Measurements from ENCODE around the gene CALML3. TPM values are rescaled to one million over a fixed set of nuclear protein-coding genes. Genes with fewer than 3 reads are reported as not detected.

The CALML3 gene
- total RNA-seq, 3 donors from 2014 or later (not counting 1 experiment from before 2014, with no cell fraction given) = not detected

- ATAC-seq (no peak), DNase-seq (no peak)
- Histone ChIP-seq H3K27ac (ENCODE audit: low read length) (no peak overlapping the region), H3K9me3 (ENCODE audit: control insufficient read depth, insufficient read depth, low read length) (no peaks in the 10 kb centered on the region), H3K4me3 (ENCODE audit: low read length) (no peak overlapping the region), H3K36me3 (ENCODE audit: control insufficient read depth, insufficient read depth, low read length) (no peaks in the 10 kb centered on the region), H3K27me3 (ENCODE audit: control insufficient read depth, insufficient read depth, low read length) (no peaks in the 10 kb centered on the region), H3K4me1 (ENCODE audit: control insufficient read depth, insufficient read depth, low read length) (no peaks in the 10 kb centered on the region)
- intact Hi-C loops (cut with micrococcal nuclease) = no loop called here
- H3K27ac Mint-ChIP-seq = no peak overlapping the region
- no peaks in the 10 kb centered on the region for H3K4me1 Mint-ChIP-seq
- H3K36me3 Mint-ChIP-seq = no peaks in the 10 kb centered on the region
- H3K4me3 Mint-ChIP-seq = no peak overlapping the region
- 93% methylated on average over 27 of the region's 27 CpGs for WGBS (ENCODE audit: insufficient coverage)
- H3K9me3 Mint-ChIP-seq = no peaks in the 10 kb centered on the region
- no peaks in the 10 kb centered on the region for H3K27me3 Mint-ChIP-seq (ENCODE audit: low read depth in 2 of 2)
- no peak for TF ChIP-seq CTCF (IDR thresholded peaks at IDR 0.05)
These were observed 36.2 kb upstream of the CALML3 start for GRCh38 chr10:5488272-5489161.

GRCh38 chr10:5490032-5490431 is 34.7 kb upstream of the CALML3 start:
- WGBS (ENCODE audit: insufficient coverage) = 90% methylated on average over 3 of the region's 4 CpGs
- Mint-ChIP-seq H3K4me3 (no peak overlapping the region), H3K4me1 (no peaks in the 10 kb centered on the region), H3K27ac (no peak overlapping the region), H3K9me3 (no peaks in the 10 kb centered on the region), H3K36me3 (no peaks in the 10 kb centered on the region), H3K27me3 (ENCODE audit: low read depth in 2 of 2) (no peaks in the 10 kb centered on the region)
- Histone ChIP-seq H3K4me1 (ENCODE audit: control insufficient read depth, insufficient read depth, low read length) (no peaks in the 10 kb centered on the region), H3K36me3 (ENCODE audit: control insufficient read depth, insufficient read depth, low read length) (no peaks in the 10 kb centered on the region), H3K27me3 (ENCODE audit: control insufficient read depth, insufficient read depth, low read length) (no peaks in the 10 kb centered on the region), H3K27ac (ENCODE audit: low read length) (no peak overlapping the region), H3K4me3 (ENCODE audit: low read length) (no peak overlapping the region), H3K9me3 (ENCODE audit: control insufficient read depth, insufficient read depth, low read length) (no peaks in the 10 kb centered on the region)
- no peak for TF ChIP-seq CTCF (IDR thresholded peaks at IDR 0.05)
- intact Hi-C loops (cut with micrococcal nuclease) = no loop called here
- no peak for ATAC-seq
- no peak for DNase-seq

- no peak overlapping the region for H3K4me3 Mint-ChIP-seq
- intact Hi-C loops (cut with micrococcal nuclease) = no loop called here
- H3K9me3 Mint-ChIP-seq = no peaks in the 10 kb centered on the region
- H3K9me3 ChIP-seq (ENCODE audit: control insufficient read depth, insufficient read depth, low read length) = no peaks in the 10 kb centered on the region
- no peak for ATAC-seq
- no peak overlapping the region for H3K4me3 ChIP-seq (ENCODE audit: low read length)
- H3K27me3 ChIP-seq (ENCODE audit: control insufficient read depth, insufficient read depth, low read length) = no peaks in the 10 kb centered on the region
- no peaks in the 10 kb centered on the region for H3K4me1 Mint-ChIP-seq
- H3K27ac Mint-ChIP-seq = no peak overlapping the region
- 80% methylated on average over 10 of the region's 10 CpGs for WGBS (ENCODE audit: insufficient coverage)
- no peak for DNase-seq
- H3K36me3 ChIP-seq (ENCODE audit: control insufficient read depth, insufficient read depth, low read length) = no peaks in the 10 kb centered on the region
- no peak overlapping the region for H3K27ac ChIP-seq (ENCODE audit: low read length)
- no peaks in the 10 kb centered on the region for H3K4me1 ChIP-seq (ENCODE audit: control insufficient read depth, insufficient read depth, low read length)
- H3K27me3 Mint-ChIP-seq (ENCODE audit: low read depth in 2 of 2) = no peaks in the 10 kb centered on the region
- TF ChIP-seq CTCF (IDR thresholded peaks at IDR 0.05) = no peak
- H3K36me3 Mint-ChIP-seq = no peaks in the 10 kb centered on the region
These were observed 33.9 kb upstream of the CALML3 start for GRCh38 chr10:5490698-5491464.
